HG02759 (cell line): ENCODE measurements around the gene ILDR2.
"Not testable (repeated sequence)": the region's sequence is repeated elsewhere in the genome, so short reads cannot be mapped to it uniquely, and the experiment has no call there.

Experiments
- ATAC-seq: cut with Tn5 transposase; IDR thresholded peaks from one replicate; pipeline ENCODE4 v1.9.1; 2021; ENCODE audit warnings: mild to moderate bottlenecking, moderate library complexity; ENCODE audit not compliant: unreplicated experiment

Gene ILDR2

DNA sequence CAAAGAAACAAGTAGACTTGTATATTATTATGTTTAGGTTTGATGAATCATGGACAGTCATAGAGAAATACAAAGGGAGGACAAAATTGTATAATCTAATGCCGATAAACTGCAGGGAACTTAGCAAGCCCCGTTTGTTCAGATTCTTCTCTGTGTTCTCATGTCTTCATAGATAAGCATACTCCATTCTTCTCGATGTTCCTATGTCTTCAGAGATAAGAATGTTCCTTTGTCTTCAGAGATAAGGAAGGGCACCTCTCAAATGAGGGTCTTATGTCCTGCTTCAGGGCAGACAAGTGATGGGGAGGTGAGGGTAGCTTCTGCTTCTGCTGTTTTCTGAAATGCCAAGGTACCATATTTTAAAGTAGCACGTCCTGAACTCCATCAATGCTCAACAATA lies 79.6 kb downstream of the ILDR2 start:
- no peak for ATAC-seq

DNA sequence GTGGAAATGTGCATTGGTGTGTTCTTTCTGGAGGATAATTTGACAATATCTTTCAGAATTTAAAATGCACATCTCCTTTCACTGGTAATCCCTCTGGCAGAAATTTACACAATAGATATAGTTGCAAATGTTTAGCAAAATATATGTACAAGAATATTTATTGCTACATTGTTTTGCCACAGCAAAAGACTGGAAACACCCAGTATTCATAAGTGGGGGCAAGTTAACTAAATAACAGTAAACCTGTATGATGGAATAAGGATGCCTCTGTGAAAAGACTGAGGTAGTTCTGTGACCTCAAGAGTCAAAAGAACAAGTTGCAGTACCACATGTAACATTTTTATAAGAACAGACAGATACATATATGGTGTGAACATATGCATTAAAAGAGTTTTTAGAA lies 85.6 kb downstream of the ILDR2 start:
- ATAC-seq = no peak

- no peak for ATAC-seq
These were observed 86.8 kb downstream of the ILDR2 start for GRCh38 chr1:166888373-166889111.

- peak; percentile 35 for ATAC-seq
These were observed 90.4 kb downstream of the ILDR2 start for GRCh38 chr1:166884971-166885370.

DNA sequence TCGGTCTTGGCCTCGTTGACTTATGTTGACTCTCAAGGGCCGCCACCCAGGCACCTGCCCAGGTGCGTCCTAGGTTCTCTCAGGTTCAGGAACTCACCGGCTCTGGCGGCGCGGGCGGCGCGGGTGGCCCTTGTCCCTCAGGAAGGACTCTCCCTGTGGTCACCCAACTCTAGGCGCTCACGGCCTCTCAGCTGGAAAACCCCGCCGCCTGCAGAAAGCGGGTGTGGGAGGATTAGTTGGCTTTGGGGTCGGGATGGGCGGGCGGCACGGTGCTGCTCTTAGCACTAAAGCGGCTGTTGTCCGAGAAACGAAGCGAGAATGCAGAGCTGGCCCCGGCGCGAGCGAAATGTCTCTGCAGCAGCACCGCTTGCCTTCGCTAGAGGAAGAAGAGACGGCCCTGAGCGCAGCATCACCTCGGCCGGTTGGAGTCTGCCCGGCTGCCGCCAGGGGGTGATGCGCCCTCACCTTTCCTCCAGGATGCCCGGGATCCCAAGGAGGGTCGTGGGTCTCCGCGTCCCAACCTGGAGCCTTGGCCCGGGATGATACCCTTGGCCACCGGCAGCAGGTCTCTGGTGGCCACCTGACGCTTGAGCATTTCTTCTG lies 91.2 kb downstream of the ILDR2 start:
- peak; percentile 70 for ATAC-seq

- no peak for ATAC-seq
These were observed 92.4 kb downstream of the ILDR2 start for GRCh38 chr1:166882893-166883292.

GRCh38 chr1:166878173-166878917 lies 97.0 kb downstream of the ILDR2 start:
- not testable (repeated sequence) for ATAC-seq

GRCh38 chr1:166876540-166876838 lies 98.9 kb downstream of the ILDR2 start:
- peak; percentile 1 for ATAC-seq

DNA sequence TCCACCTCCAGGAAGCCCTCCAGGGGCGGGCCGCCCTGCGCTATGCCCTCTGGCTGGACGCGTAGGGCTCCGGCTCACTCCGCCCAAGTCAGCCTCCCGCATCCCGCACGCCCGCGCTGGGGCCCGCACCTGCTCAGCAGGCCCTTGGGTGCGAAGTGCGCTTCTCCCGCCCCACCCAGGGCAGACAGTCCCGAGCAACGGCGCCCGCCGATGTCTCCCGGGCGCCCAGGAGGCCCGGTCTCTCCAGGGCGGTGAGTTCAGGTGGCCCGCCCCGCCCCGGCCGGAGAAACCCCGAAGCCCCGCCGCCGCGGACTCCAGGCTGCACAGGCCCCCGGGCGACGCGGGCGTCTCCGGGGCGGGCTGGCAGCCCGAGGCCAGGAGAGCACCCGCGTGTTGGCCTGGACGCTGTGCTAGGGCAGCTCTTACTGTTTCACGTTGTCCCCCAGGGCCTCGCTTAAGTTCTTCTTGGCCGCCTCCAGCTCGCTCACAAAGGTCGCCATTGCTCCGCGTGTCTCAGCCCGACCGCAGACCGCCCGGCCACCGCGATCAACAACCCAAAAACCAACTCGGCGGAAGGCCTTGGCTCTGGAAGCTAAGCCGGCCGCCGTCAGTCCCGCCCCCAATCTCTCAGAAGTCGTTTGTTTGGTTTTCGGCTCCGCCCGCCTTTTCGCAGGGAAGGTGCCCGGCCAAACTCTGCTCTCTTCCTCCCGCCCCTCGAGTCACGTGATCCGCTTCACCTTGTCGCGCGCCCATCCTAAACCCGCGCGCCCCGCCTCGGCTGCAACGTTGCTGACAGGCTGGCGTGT lies 99.4 kb downstream of the ILDR2 start, which contains the start of gene TADA1:
TADA1 (minus strand) TSS at position 531 of the 806 bp plus-strand sequence; CDS start at position 500, 31 bp downstream.
- peak; percentile 87 for ATAC-seq

DNA sequence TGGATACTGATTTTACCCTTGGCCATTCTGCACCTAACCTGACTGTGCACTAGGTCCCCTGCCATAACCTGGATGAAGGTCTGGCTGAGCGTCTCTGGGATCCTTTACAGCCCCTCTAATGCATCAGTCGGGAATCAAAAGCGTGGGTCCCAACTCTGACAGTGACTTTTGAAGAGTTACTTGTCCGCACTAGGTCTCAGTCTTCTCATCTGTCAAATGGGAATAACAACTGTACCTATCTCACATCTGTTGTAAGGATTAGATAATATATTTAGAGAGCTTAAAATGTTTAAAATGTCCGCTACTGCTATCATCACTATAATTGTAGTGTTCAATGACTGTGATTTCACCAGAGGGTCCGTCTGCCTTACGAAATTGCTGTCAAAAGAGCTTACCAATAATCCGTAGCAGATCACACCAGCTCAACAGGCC lies 100.0 kb downstream of the ILDR2 start:
- no peak for ATAC-seq

- ATAC-seq = no peak
These were observed 100.9 kb downstream of the ILDR2 start for GRCh38 chr1:166874464-166874863.

- no peak for ATAC-seq
These were observed 104.8 kb downstream of the ILDR2 start for GRCh38 chr1:166870584-166870983.

GRCh38 chr1:166869318-166870099 lies 105.8 kb downstream of the ILDR2 start:
- ATAC-seq = no peak

DNA sequence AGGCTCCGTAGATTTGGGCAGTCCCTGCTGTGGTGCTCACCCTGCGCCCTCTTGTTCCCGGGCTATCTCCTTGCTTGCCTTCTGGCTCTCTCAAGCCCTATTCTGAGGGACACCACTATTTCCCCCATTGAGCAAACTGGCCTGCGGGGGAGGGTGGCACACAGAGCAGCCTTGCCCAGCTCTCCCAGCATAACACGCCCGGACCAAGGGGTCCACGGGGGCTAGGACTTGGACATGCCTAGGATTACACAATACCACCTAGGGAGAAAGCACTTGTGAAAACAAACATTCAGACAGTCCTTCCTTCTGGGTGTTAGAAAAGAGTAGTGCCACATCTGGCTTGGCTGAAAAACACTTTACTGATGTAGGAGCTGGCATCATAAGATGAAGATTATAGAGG lies 106.7 kb downstream of the ILDR2 start:
- ATAC-seq = no peak

GRCh38 chr1:166865926-166866325 lies 109.4 kb downstream of the ILDR2 start:
- no peak for ATAC-seq

- ATAC-seq = no peak
These were observed 115.7 kb downstream of the ILDR2 start for GRCh38 chr1:166859597-166859996.

GRCh38 chr1:166858726-166859419 lies 116.5 kb downstream of the ILDR2 start:
- ATAC-seq = no peak
